Dedifferentiated amniotic fluid mesenchymal stem cell (primary cell): ENCODE measurements around the gene MIPEP.
"Not testable (repeated sequence)": the region's sequence is repeated elsewhere in the genome, so short reads cannot be mapped to it uniquely, and the experiment has no call there.

ENCODE experiments used
- DNase-seq: peaks from one replicate; pipeline ENCODE4 v3.0.0-alpha.2; 2016; ENCODE audit errors: extremely low spot score

The MIPEP gene

GRCh38 chr13:23888658-23889614 is at the start of gene MIPEP:
Gene MIPEP (minus strand): TSS chr13:23889400. CDS start chr13:23889320, 80 bp downstream.
- DNase-seq = peak; percentile 88

- peak; percentile 42 for DNase-seq
Measured at GRCh38 chr13:23934520-23934919, 45.3 kb upstream of the MIPEP start.

GRCh38 chr13:23928985-23929384 is 39.8 kb upstream of the MIPEP start:
- DNase-seq = peak; percentile 27

GRCh38 chr13:23923031-23923430 is 33.8 kb upstream of the MIPEP start:
- DNase-seq = no peak

DNA sequence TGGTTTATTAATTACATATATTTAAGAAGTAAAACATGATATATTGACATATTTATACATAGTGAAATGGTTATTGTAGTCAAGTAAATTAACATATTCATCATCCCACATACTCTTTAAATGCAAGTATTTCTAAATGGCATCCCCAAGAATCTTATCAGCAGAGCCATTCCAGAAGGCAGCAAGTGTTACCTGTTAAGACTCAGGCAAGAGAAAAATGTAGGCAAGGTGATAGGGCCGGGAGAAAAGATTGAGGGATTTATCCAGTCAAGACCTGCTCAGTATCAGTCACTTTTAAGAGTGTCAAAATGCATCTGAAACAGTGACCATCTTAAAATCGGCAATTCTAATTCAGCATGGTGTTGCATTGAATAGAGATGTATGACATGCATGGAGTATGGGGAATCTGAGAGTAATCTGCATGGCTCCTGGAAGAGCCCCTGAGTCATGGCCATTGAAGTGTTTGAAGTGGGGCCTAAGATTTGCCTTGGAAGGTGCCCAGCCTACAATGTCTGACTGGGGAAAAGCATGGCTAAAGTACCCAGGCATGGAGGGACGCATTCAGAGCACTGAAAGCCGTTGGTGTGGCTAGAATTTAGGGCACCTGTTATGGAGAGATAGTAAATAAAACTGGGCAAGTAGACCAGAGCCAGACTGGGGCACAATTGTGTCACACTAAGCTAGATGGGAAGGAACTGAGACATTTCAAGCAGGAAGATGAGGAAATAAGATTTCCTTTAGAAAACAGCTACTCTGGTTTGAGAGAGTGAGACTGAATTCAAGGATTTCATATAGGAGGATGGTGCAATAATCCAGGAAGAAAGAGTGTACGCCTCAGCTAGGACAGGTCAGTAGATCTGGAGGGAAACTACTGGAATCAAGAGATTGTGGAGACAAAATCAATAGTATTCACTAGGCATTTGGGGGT is 33.1 kb upstream of the MIPEP start:
- no peak for DNase-seq

DNA sequence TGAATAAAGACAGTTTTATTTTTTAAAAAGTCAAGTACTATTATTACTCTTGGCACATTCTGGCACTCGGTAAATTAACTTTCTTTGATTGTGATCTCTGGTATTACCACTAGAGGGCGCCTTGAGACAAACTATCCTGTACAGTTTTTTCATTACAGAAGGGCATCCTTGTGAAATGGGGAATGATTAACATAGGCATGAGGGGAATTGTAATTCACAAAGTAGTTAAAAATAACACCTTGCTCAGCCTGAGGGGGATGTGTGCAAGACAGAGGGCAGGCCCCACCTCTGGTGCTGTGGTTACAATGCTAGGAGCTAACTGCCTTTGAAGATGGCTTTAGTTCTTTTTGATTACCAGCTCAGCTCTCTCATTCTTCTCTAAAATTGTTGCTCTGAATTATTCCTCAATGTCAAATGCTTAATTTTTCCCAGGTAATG is 32.3 kb upstream of the MIPEP start:
- DNase-seq = peak; percentile 60

DNA sequence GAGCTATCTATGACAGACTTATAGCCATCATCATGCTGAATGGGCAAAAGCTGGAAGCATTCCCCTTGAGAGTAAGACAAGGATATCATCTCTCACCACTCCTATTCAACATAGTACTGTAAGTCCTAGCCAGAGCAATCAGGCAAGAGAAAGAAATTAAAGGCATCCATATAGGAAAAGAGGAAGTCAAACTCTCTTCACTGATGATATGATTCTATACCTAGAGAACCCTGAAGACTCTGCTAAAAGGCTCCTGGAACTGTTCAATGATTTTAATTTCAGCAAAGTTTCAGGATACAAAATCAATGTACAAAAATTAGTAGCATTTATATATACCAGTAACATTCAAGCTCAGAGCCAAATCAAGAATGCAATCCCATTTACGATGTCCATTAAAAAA is 29.8 kb upstream of the MIPEP start:
- no peak for DNase-seq

- no peak for DNase-seq
Measured at GRCh38 chr13:23918208-23918607, 29.0 kb upstream of the MIPEP start.

DNA sequence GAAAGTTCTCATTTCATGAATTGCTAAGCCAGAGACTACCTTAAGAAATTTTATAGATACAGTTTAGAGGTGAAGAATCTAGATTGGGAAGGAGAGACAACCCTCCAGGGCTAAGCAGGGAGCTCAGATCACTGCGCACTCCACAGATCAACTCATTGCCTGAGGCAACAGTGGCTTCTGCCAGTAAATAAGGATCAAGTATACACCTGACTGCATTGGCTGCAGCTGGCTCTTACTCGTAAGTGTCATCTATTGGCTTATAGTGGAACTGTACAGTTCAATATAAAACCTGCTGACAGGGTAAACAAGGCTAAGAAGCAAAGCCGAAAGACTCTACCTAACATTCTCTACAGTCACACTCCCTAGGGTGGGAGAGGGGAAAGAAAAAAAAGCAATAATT is 26.1 kb upstream of the MIPEP start:
- DNase-seq = no peak

GRCh38 chr13:23912469-23912868 is 23.3 kb upstream of the MIPEP start:
- no peak for DNase-seq

DNA sequence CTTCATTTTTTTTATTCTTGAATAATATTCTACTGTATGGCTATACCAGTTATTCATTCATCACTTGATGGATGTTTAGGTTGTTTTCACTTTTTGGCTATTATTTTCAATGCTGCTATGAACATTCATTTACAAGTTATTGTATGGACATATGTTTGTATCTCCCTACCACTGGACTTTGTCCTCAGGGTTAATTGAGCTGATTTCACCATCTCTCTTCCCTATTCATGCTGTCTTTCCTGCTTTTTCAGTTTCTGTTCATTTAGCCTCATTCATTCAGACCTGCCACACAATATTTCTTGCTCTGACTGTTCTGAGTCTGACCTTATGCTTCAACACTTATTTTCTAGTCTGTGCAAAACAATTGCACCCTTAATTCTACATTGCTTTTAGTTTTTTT is 20.4 kb upstream of the MIPEP start:
- no peak for DNase-seq

- no peak for DNase-seq
Measured at GRCh38 chr13:23905766-23906165, 16.6 kb upstream of the MIPEP start.

DNA sequence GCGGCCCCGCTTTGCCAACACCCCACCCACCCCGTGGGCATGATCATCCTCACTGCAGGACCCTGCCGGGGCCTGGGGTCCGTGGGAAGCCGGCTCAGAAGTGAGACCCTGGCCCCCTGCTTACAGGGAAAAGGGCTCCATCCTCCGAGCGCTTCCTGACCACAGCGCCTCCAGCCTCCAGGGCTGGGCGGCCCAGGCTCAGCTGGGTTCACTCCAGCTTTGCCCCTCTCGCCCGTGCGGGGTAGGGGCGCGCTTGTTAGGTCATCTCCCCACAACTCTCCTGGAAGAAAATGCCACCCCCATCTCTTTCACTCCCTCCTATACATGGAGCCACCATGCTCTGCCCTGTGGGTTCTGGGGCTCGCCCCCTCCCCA is 14.7 kb upstream of the MIPEP start:
- DNase-seq = no peak

- no peak for DNase-seq
Measured at GRCh38 chr13:23902975-23903905, 14.0 kb upstream of the MIPEP start.

- no peak for DNase-seq
Measured at GRCh38 chr13:23901365-23901764, 12.2 kb upstream of the MIPEP start.

DNA sequence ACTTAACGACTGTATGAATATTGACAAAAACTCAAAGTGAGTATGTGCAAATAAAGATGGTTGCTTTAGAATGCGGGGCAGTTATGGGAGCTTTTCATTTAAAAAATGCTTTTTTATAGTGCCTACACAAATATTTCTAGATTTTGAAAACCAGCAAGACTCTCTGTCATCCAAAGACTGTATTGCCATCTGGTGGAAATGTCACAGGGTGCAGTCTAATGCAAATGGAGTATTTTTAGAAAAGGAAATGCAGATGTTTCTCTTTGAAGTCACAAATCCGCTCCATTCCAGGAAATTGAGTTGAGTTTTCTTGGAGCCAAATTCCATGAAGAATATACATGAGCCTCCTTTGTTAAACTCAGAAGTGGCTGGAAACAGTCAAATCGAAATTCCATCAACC is 10.4 kb upstream of the MIPEP start:
- peak; percentile 77 for DNase-seq

- DNase-seq = no peak
Measured at GRCh38 chr13:23898101-23898500, 8.9 kb upstream of the MIPEP start.

GRCh38 chr13:23897452-23897919 is 8.3 kb upstream of the MIPEP start, which contains the start of gene C1QTNF9B:
Gene C1QTNF9B (minus strand): TSS chr13:23897502.
- DNase-seq = not testable (repeated sequence)

- DNase-seq = not testable (repeated sequence)
Measured at GRCh38 chr13:23894746-23895145, 5.5 kb upstream of the MIPEP start.

GRCh38 chr13:23893791-23894190 is 4.6 kb upstream of the MIPEP start:
- not testable (repeated sequence) for DNase-seq
